ENCODE data around the gene TBCD. TPM values are rescaled to one million over a fixed set of nuclear protein-coding genes. Genes with fewer than 3 reads are reported as not detected.

Gene TBCD
- total and polyA plus RNA-seq, 9 of the 15 experiments (the other 6 are each of a cell fraction or from before 2014, with no cell fraction given), result 8.9 to 98.5 (median 28.0) TPM

DNA sequence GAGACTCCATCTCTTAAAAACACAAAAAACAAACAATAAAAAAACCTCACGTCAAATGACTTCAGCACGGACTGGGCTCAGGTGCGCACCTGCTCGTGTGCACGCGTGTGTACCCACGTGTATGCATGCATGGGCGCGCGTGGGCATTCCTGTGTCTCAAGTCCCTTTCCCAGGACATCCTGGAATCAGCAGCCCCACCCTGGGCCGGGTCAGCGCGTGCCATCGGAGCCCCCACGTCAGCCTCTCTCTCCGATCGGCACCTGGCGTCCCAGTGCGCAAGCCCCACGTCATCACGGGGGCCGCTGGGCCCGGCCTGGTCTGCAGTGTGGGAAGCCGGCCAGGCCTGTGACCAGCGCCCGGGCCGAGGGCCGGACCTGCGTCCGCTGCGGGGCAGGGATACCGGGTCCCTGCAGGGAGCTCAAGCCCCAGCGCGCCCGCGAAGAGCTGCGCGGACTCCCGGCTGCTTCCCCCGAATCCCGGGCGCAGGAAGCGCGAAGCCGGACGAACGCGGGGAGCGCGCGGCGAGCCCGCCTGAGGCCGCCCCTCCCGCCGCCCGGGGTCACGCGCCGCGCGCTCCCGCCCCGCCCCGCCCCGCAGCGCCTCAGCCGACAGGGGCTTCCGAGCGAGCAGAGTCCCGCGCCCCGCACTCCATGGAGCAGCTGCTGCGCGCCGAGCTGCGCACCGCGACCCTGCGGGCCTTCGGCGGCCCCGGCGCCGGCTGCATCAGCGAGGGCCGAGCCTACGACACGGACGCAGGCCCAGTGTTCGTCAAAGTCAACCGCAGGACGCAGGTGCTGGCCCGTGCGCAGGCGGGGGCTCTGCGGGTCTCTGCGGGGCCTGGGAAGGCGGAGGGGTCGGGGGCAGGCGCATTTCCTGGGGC lies 16.6 kb upstream of the TBCD start, which contains the start of gene FN3K (continued):
- TF ChIP-seq, protein P1, sequence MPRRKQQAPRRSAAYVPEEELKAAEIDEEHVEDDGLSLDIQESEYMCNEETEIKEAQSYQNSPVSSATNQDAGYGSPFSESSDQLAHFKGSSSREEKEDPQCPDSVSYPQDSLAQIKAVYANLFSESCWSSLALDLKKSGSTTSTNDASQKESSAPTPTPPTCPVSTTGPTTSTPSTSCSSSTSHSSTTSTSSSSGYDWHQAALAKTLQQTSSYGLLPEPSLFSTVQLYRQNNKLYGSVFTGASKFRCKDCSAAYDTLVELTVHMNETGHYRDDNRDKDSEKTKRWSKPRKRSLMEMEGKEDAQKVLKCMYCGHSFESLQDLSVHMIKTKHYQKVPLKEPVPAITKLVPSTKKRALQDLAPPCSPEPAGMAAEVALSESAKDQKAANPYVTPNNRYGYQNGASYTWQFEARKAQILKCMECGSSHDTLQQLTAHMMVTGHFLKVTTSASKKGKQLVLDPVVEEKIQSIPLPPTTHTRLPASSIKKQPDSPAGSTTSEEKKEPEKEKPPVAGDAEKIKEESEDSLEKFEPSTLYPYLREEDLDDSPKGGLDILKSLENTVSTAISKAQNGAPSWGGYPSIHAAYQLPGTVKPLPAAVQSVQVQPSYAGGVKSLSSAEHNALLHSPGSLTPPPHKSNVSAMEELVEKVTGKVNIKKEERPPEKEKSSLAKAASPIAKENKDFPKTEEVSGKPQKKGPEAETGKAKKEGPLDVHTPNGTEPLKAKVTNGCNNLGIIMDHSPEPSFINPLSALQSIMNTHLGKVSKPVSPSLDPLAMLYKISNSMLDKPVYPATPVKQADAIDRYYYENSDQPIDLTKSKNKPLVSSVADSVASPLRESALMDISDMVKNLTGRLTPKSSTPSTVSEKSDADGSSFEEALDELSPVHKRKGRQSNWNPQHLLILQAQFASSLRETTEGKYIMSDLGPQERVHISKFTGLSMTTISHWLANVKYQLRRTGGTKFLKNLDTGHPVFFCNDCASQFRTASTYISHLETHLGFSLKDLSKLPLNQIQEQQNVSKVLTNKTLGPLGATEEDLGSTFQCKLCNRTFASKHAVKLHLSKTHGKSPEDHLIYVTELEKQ (CRISPR knock-in tag; IDR thresholded peaks at IDR 0.05), result no peak
- peak; percentile 91 for TF ChIP-seq CXXC5 (CRISPR knock-in tag; IDR thresholded peaks at IDR 0.05)
- TF ChIP-seq PTTG1 (tag; IDR thresholded peaks at IDR 0.05; ENCODE audit: low read depth), result no peak
- no peak for TF ChIP-seq MECOM (CRISPR knock-in tag; IDR thresholded peaks at IDR 0.05)
- no peak for TF ChIP-seq PPARD (CRISPR knock-in tag; IDR thresholded peaks at IDR 0.05)
- TF ChIP-seq SPI1 (IDR thresholded peaks at IDR 0.05; ENCODE audit: borderline replicate concordance, low read depth, low read length), result no peak
- no peak for TF ChIP-seq NR4A1 (CRISPR knock-in tag; IDR thresholded peaks at IDR 0.05)
- TF ChIP-seq NR4A1 (tag; IDR thresholded peaks at IDR 0.05), result 0 out of 2 replicates have a peak, but pooled peaks have one; percentile 40
- TF ChIP-seq ZNF133 (CRISPR knock-in tag; IDR thresholded peaks at IDR 0.05), result no peak
- TF ChIP-seq, protein P2, sequence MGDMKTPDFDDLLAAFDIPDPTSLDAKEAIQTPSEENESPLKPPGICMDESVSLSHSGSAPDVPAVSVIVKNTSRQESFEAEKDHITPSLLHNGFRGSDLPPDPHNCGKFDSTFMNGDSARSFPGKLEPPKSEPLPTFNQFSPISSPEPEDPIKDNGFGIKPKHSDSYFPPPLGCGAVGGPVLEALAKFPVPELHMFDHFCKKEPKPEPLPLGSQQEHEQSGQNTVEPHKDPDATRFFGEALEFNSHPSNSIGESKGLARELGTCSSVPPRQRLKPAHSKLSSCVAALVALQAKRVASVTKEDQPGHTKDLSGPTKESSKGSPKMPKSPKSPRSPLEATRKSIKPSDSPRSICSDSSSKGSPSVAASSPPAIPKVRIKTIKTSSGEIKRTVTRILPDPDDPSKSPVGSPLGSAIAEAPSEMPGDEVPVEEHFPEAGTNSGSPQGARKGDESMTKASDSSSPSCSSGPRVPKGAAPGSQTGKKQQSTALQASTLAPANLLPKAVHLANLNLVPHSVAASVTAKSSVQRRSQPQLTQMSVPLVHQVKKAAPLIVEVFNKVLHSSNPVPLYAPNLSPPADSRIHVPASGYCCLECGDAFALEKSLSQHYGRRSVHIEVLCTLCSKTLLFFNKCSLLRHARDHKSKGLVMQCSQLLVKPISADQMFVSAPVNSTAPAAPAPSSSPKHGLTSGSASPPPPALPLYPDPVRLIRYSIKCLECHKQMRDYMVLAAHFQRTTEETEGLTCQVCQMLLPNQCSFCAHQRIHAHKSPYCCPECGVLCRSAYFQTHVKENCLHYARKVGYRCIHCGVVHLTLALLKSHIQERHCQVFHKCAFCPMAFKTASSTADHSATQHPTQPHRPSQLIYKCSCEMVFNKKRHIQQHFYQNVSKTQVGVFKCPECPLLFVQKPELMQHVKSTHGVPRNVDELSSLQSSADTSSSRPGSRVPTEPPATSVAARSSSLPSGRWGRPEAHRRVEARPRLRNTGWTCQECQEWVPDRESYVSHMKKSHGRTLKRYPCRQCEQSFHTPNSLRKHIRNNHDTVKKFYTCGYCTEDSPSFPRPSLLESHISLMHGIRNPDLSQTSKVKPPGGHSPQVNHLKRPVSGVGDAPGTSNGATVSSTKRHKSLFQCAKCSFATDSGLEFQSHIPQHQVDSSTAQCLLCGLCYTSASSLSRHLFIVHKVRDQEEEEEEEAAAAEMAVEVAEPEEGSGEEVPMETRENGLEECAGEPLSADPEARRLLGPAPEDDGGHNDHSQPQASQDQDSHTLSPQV (IDR thresholded peaks at IDR 0.05), result peak; percentile 73; the same call in 1 of the 2 replicates
- TF ChIP-seq HNRNPUL1 (IDR thresholded peaks at IDR 0.05; ENCODE audit: low read length), result no peak
- no peak for TF ChIP-seq ZNF436 (CRISPR knock-in tag; IDR thresholded peaks at IDR 0.05)
- TF ChIP-seq, protein P3, sequence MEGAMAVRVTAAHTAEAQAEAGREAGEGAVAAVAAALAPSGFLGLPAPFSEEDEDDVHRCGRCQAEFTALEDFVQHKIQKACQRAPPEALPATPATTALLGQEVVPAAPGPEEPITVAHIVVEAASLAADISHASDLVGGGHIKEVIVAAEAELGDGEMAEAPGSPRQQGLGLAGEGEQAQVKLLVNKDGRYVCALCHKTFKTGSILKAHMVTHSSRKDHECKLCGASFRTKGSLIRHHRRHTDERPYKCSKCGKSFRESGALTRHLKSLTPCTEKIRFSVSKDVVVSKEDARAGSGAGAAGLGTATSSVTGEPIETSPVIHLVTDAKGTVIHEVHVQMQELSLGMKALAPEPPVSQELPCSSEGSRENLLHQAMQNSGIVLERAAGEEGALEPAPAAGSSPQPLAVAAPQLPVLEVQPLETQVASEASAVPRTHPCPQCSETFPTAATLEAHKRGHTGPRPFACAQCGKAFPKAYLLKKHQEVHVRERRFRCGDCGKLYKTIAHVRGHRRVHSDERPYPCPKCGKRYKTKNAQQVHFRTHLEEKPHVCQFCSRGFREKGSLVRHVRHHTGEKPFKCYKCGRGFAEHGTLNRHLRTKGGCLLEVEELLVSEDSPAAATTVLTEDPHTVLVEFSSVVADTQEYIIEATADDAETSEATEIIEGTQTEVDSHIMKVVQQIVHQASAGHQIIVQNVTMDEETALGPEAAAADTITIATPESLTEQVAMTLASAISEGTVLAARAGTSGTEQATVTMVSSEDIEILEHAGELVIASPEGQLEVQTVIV (CRISPR knock-in tag; IDR thresholded peaks at IDR 0.05; ENCODE audit: borderline replicate concordance), result no peak
- no peak for TF ChIP-seq HDAC8 (tag; IDR thresholded peaks at IDR 0.05)
- TF ChIP-seq ZNF408 (CRISPR knock-in tag; IDR thresholded peaks at IDR 0.05; ENCODE audit: low read depth), result no peak
- TF ChIP-seq HDAC3 (IDR thresholded peaks at IDR 0.05; ENCODE audit: borderline replicate concordance, partially characterized antibody), result no peak
